Mesenchymal stem cell (in vitro differentiated cells and primary cell): ENCODE data around the gene GPX5.
A peak's percentile ranks its signal among the peaks of the same experiment; 100 is the strongest.

ENCODE experiments used
- DNase-seq: peaks from one replicate; pipeline ENCODE4 v3.0.0-alpha.2; 2013
- H2AFZ ChIP-seq: one replicate; pipeline ENCODE4 v1.6.1; 2013; ENCODE audit warnings: low read depth, mild to moderate bottlenecking, control low read depth, inconsistent platforms, low read length, moderate library complexity
- H2AK5ac ChIP-seq: 2 replicates; pipeline ENCODE4 v1.6.1; 2013; ENCODE audit warnings: low read length, moderate library complexity, mild to moderate bottlenecking, inconsistent platforms; ENCODE audit not compliant: severe bottlenecking
- H2BK120ac ChIP-seq: one replicate; pipeline ENCODE4 v1.6.1; 2013; ENCODE audit warnings: low read depth, mild to moderate bottlenecking, inconsistent platforms, low read length, moderate library complexity
- H2BK12ac ChIP-seq, 2 experiments: one replicate each; pipeline ENCODE4 v1.6.1; 2013; ENCODE audit warnings: inconsistent platforms in 2 of 2, low read length in 2 of 2, mild to moderate bottlenecking in 2 of 2, moderate library complexity in 2 of 2, control low read depth in 1 of 2
- H2BK15ac ChIP-seq: one replicate; pipeline ENCODE4 v1.6.1; 2013; ENCODE audit warnings: mild to moderate bottlenecking, low read depth, inconsistent platforms; ENCODE audit not compliant: poor library complexity, severe bottlenecking
- H2BK5ac ChIP-seq: 2 replicates; pipeline ENCODE4 v1.6.1; 2013; ENCODE audit warnings: low read depth, mild to moderate bottlenecking, low read length, control low read depth, inconsistent platforms; ENCODE audit not compliant: poor library complexity, severe bottlenecking
- H3K14ac ChIP-seq, 2 experiments: one replicate each; pipeline ENCODE4 v1.6.1; 2013; ENCODE audit warnings: inconsistent platforms in 2 of 2, low read length in 2 of 2, control low read depth in 1 of 2, mild to moderate bottlenecking in 1 of 2, moderate library complexity in 1 of 2
- H3K18ac ChIP-seq, 2 experiments: one replicate each; pipeline ENCODE4 v1.6.1; 2013; ENCODE audit warnings: inconsistent platforms in 2 of 2, low read length in 2 of 2, control low read depth in 1 of 2, low read depth in 1 of 2, mild to moderate bottlenecking in 1 of 2
- H3K23ac ChIP-seq, 2 experiments: one replicate each; pipeline ENCODE4 v1.6.1; 2013; ENCODE audit warnings: inconsistent platforms in 2 of 2, low read length in 2 of 2, mild to moderate bottlenecking in 2 of 2, moderate library complexity in 2 of 2, control low read depth in 1 of 2
- H3K27ac ChIP-seq: 2 replicates; pipeline ENCODE4 v1.5.1; 2013; ENCODE audit warnings: mild to moderate bottlenecking, moderate library complexity, low read length, control low read depth, inconsistent platforms; ENCODE audit not compliant: poor library complexity, severe bottlenecking
- H3K27me3 ChIP-seq, 2 experiments: 2 replicates each; pipeline versions ENCODE4 v1.6.1 to v1.7.0; 2013; ENCODE audit warnings: low read length in 2 of 2, mild to moderate bottlenecking in 2 of 2, moderate library complexity in 2 of 2, control low read depth in 1 of 2, inconsistent platforms in 1 of 2; ENCODE audit not compliant: control insufficient read depth in 1 of 2, insufficient read depth in 1 of 2
- H3K36me3 ChIP-seq, 2 experiments: 2 replicates each; pipeline versions ENCODE4 v1.6.1 to v1.7.0; 2013; ENCODE audit warnings: low read length in 2 of 2, control low read depth in 1 of 2, inconsistent platforms in 1 of 2, low read depth in 1 of 2, mild to moderate bottlenecking in 1 of 2; ENCODE audit not compliant: insufficient read depth in 2 of 2, control insufficient read depth in 1 of 2
- H3K4ac ChIP-seq, 2 experiments: one replicate each; pipeline ENCODE4 v1.6.1; 2013; ENCODE audit warnings: inconsistent platforms in 2 of 2, low read length in 2 of 2, mild to moderate bottlenecking in 2 of 2, moderate library complexity in 2 of 2, control low read depth in 1 of 2, low read depth in 1 of 2
- H3K4me1 ChIP-seq: 2 replicates; pipeline ENCODE4 v1.6.1; 2013; ENCODE audit warnings: low read depth, low read length, control low read depth; ENCODE audit not compliant: control insufficient read depth, insufficient read depth
- H3K4me2 ChIP-seq: 2 replicates; pipeline ENCODE4 v1.6.1; 2013; ENCODE audit warnings: low read length, mild to moderate bottlenecking, inconsistent platforms; ENCODE audit not compliant: poor library complexity, severe bottlenecking
- H3K4me3 ChIP-seq, 2 experiments: 2 replicates each; pipeline versions ENCODE4 v1.5.1 to v1.7.0; 2013; ENCODE audit warnings: low read length in 2 of 2, mild to moderate bottlenecking in 2 of 2, control low read depth in 1 of 2, low read depth in 1 of 2; ENCODE audit not compliant: insufficient read depth in 1 of 2
- H3K79me1 ChIP-seq: replicated peaks from 2 replicates; pipeline ENCODE4 v1.6.1; 2013; ENCODE audit warnings: mild to moderate bottlenecking, control low read depth, low read length, inconsistent platforms; ENCODE audit not compliant: poor library complexity, severe bottlenecking
- H3K9ac ChIP-seq: 2 replicates; pipeline ENCODE4 v1.7.0; 2013; ENCODE audit warnings: mild to moderate bottlenecking, low read length, moderate library complexity
- H3K9me3 ChIP-seq: 2 replicates; pipeline ENCODE4 v1.7.0; 2013; ENCODE audit warnings: mild to moderate bottlenecking, low read length; ENCODE audit not compliant: control insufficient read depth
- H4K8ac ChIP-seq: one replicate; pipeline ENCODE4 v1.6.1; 2013; ENCODE audit warnings: inconsistent platforms, mild to moderate bottlenecking, low read length, moderate library complexity
- H4K91ac ChIP-seq: one replicate; pipeline ENCODE4 v1.6.1; 2013; ENCODE audit warnings: mild to moderate bottlenecking, low read length, inconsistent platforms
- WGBS: methylation state at CpG from one replicate; pipeline ENCODE4 v1.1.7; 2013; ENCODE audit warnings: mixed read lengths; 5-methylcytosine and 5-hydroxymethylcytosine counted together

GPX5 gene

DNA sequence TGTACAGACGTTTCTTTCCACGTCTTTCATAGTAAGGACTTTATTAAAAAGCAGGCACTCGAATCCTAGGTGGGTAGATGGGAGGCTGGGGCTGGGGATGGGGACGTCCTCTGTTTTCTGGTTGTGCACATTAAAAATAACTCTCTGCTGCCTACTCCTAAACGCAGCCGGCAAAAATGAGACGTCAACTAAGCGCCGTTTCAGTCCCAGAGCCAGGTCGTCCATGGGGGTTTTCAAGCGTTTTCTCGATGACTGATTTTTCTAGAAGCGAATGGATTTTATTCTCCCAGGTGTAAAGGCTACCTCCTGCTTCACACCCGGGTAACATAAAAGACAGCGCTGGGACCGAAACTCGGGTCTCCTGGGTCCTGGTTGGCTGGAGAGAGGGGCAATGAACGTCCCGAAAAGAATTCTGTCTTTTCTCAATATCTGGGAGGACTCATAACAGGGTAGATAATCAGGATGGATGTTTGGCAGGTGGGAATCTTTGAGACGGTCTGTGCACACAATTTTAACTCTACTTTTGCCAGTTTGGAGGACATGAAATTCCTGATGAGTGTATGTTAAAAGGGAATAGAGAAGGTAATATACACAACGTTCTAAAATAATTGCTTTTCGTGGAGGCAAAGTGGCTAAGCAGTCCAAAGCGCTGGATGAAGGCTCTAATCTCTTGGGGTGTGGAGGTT lies 35.3 kb upstream of the GPX5 start:
- DNase-seq = no peak
- H3K18ac ChIP-seq = no peak overlapping the region
- H4K91ac ChIP-seq = no peak overlapping the region
- H2BK12ac ChIP-seq = no peak overlapping the region
- H3K4ac ChIP-seq = no peak overlapping the region
- H2AK5ac ChIP-seq = no peak overlapping the region
- no peaks in the 10 kb centered on the region for H3K36me3 ChIP-seq
- H2AFZ ChIP-seq = peak overlapping the region; percentile 72
- H3K23ac ChIP-seq = no peak overlapping the region
- no peaks in the 10 kb centered on the region for H3K9me3 ChIP-seq
- no peak overlapping the region for H2BK5ac ChIP-seq
- H3K14ac ChIP-seq = no peak overlapping the region
- no peaks in the 10 kb centered on the region for H3K4me1 ChIP-seq
- H2BK120ac ChIP-seq = no peak overlapping the region
- WGBS = 18% methylated on average over 20 of the region's 23 CpGs
- H3K79me1 ChIP-seq = no peaks in the 10 kb centered on the region
- H3K4me3 ChIP-seq = peak overlapping the region; percentile 68 to 83
- peak overlapping the region; percentile 59 for H3K27ac ChIP-seq
- H4K8ac ChIP-seq = no peak overlapping the region
- H2BK15ac ChIP-seq = no peak overlapping the region
- H3K4me2 ChIP-seq = peak overlapping the region; percentile 66
- peaks cover 0 to 5% of the 10 kb centered on the region in 2 experiments for H3K27me3 ChIP-seq
- H3K9ac ChIP-seq = peak overlapping the region; percentile 90

GRCh38 chr6:28491984-28492317 lies 33.7 kb upstream of the GPX5 start:
- WGBS = 75% methylated on average over 3 of the region's 3 CpGs
- Histone ChIP-seq H3K9me3 (no peaks in the 10 kb centered on the region), H2BK5ac (no peak overlapping the region), H2AK5ac (no peak overlapping the region), H2AFZ (no peak overlapping the region), H3K79me1 (no peaks in the 10 kb centered on the region), H3K36me3 (no peaks in the 10 kb centered on the region), H3K27me3 (peaks cover 0 to 1% of the 10 kb centered on the region in 2 experiments), H3K4me1 (no peaks in the 10 kb centered on the region), H3K4me3 (no peak overlapping the region), H2BK120ac (no peak overlapping the region), H3K23ac (no peak overlapping the region), H3K27ac (no peak overlapping the region), H3K14ac (no peak overlapping the region), H2BK15ac (no peak overlapping the region), H3K4me2 (no peak overlapping the region), H2BK12ac (no peak overlapping the region), H3K4ac (no peak overlapping the region), H4K91ac (no peak overlapping the region), H3K18ac (no peak overlapping the region), H3K9ac (no peak overlapping the region), H4K8ac (no peak overlapping the region)
- no peak for DNase-seq

- H3K79me1 ChIP-seq = no peaks in the 10 kb centered on the region
- no peaks in the 10 kb centered on the region for H3K4me1 ChIP-seq
- no peak overlapping the region for H3K9ac ChIP-seq
- no peak overlapping the region for H2BK5ac ChIP-seq
- H3K4me3 ChIP-seq = no peak overlapping the region
- no peak overlapping the region for H2BK15ac ChIP-seq
- no peak overlapping the region for H2AFZ ChIP-seq
- no peak overlapping the region for H3K4ac ChIP-seq
- no peak overlapping the region for H3K18ac ChIP-seq
- 46% methylated on average over 2 of the region's 2 CpGs for WGBS
- no peak overlapping the region for H2AK5ac ChIP-seq
- no peak overlapping the region for H2BK120ac ChIP-seq
- H4K8ac ChIP-seq = no peak overlapping the region
- H3K23ac ChIP-seq = no peak overlapping the region
- peak; percentile 2 for DNase-seq
- peaks cover 6 to 28% of the 10 kb centered on the region in 2 experiments for H3K27me3 ChIP-seq
- H3K27ac ChIP-seq = no peak overlapping the region
- no peaks in the 10 kb centered on the region for H3K36me3 ChIP-seq
- no peak overlapping the region for H3K4me2 ChIP-seq
- H3K9me3 ChIP-seq = no peaks in the 10 kb centered on the region
- H2BK12ac ChIP-seq = no peak overlapping the region
- no peak overlapping the region for H4K91ac ChIP-seq
- no peak overlapping the region for H3K14ac ChIP-seq
Measured at GRCh38 chr6:28496099-28496779, 29.4 kb upstream of the GPX5 start.

GRCh38 chr6:28497306-28497705 lies 28.4 kb upstream of the GPX5 start:
- Histone ChIP-seq H3K4ac (no peak overlapping the region), H3K4me3 (no peak overlapping the region), H3K9ac (no peak overlapping the region), H3K9me3 (no peaks in the 10 kb centered on the region), H3K27me3 (peaks cover 6 to 28% of the 10 kb centered on the region in 2 experiments), H3K23ac (no peak overlapping the region), H2BK5ac (no peak overlapping the region), H3K18ac (no peak overlapping the region), H4K91ac (no peak overlapping the region), H4K8ac (no peak overlapping the region), H3K4me2 (no peak overlapping the region), H2AFZ (no peak overlapping the region), H3K36me3 (no peaks in the 10 kb centered on the region), H2BK15ac (no peak overlapping the region), H2BK120ac (no peak overlapping the region), H2AK5ac (no peak overlapping the region), H3K4me1 (no peaks in the 10 kb centered on the region), H3K14ac (no peak overlapping the region), H3K27ac (no peak overlapping the region), H3K79me1 (no peaks in the 10 kb centered on the region), H2BK12ac (no peak overlapping the region)
- 67% methylated on average over 1 of the region's 1 CpG for WGBS
- DNase-seq = no peak
